Measurements from ENCODE around the gene TAS2R1.

Gene TAS2R1

DNA sequence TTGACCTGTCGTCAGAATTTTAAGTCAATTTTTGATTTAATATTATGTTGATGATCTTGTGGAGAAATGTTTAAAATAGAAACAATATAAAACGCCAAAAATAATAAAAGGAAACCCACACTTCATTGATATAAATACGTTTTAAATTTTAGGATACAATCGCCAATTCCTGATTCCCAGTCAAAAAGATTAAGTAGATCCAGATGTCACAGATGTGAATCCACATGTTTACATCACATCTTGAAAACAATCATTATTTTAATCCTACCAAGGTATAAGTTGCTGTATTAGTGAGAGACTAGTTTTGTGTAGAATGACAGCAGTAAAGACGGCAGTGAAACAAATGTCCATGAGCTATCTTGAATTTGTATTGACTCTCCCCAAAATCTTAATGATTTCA, 4.9 kb downstream of the TAS2R1 start:
- no peak overlapping the region for H3K4me3 ChIP-seq (ENCODE audit: control insufficient read depth, low read depth, low read length)
- no peak for DNase-seq (ENCODE audit: low read depth)

DNA sequence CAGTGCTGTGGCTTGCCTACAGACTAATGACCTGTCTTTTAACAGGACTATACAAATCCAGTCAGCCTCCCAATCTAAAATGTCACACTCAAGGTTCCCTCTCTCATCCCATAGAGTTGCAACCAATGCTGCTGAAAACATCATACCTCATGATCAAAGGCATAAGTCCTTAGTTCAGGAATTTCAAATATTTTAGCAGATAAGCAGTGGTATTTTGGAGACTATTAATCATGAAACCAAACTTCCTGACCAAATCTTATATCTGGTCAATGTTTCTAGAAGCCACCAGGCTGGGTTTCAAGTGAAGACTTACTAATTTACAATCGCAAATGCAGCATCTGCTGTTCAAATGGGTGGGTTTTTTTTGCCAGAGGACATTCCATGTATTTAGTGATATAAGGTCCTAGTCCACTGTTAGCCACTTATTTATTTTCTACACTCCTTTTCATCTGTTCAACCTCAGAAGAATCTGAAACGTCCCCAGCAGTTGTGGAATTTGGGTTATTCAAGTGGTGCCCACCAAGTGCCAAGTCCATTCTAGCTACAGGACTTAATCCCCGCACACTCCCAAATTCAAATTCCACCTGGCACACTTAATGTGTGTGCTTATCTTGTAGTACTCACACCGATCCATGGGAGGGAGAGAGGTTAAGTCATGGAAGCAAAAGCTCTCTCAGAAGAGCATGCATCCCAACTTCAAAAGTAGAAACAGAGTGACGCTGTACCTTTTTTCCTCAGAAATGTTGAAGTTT, 5.8 kb downstream of the TAS2R1 start:
- no peak overlapping the region for H3K4me3 ChIP-seq (ENCODE audit: control insufficient read depth, low read depth, low read length)
- TF ChIP-seq, protein P1, sequence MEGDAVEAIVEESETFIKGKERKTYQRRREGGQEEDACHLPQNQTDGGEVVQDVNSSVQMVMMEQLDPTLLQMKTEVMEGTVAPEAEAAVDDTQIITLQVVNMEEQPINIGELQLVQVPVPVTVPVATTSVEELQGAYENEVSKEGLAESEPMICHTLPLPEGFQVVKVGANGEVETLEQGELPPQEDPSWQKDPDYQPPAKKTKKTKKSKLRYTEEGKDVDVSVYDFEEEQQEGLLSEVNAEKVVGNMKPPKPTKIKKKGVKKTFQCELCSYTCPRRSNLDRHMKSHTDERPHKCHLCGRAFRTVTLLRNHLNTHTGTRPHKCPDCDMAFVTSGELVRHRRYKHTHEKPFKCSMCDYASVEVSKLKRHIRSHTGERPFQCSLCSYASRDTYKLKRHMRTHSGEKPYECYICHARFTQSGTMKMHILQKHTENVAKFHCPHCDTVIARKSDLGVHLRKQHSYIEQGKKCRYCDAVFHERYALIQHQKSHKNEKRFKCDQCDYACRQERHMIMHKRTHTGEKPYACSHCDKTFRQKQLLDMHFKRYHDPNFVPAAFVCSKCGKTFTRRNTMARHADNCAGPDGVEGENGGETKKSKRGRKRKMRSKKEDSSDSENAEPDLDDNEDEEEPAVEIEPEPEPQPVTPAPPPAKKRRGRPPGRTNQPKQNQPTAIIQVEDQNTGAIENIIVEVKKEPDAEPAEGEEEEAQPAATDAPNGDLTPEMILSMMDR (conservative IDR thresholded peaks at IDR 0.05; ENCODE audit: control insufficient read depth, insufficient read depth, low read depth, low read length) = no peak
- no peak for DNase-seq (ENCODE audit: low read depth)

More for the DNA sequence above, 4.9 kb downstream of the TAS2R1 start:
- TF ChIP-seq, protein P1 (conservative IDR thresholded peaks at IDR 0.05; ENCODE audit: control insufficient read depth, insufficient read depth, low read depth, low read length) = no peak

DNA sequence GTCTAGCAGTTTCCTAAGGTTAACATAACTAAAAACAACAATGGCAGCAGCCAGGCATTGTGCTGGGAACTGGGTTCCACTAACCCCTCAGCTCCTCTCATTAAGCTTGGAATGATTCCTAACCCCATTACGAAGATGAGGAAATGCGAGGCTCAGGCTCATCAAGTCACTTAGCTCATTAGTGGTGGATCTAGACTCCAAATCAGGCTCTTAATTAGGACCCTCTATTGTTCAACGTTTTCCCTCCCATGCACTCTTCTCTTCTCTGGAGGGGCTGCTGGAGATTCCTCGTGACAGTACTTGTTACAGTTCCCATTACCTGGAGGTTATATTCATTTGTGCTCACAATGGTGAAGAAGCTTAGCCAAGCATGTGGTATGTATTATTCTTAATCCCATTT, 6.5 kb downstream of the TAS2R1 start:
- TF ChIP-seq, protein P1 (conservative IDR thresholded peaks at IDR 0.05; ENCODE audit: control insufficient read depth, insufficient read depth, low read depth, low read length) = no peak
- DNase-seq (ENCODE audit: low read depth) = no peak
- H3K4me3 ChIP-seq (ENCODE audit: control insufficient read depth, low read depth, low read length) = no peak overlapping the region

DNA sequence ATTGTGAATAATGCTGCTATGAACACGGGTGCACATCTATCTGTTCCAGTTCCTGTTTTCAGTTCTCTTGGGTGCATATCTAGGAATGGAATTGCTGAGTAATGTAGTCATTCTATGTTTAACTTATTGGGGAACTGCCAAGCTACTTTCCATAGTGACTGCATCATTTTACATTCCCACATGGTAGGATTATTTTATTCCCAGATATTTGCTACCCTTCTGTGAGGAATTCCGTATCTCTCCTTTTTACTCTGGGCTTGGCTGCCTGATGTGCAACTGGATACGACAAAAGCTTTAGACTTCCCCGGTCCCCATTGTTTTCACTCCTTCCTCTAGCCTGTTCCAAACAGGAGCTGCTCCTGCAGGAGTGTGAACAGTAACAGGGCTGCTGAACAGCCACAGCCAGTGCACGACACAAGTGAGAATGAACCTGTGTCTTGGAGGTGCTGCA, 7.2 kb downstream of the TAS2R1 start:
- TF ChIP-seq, protein P1 (conservative IDR thresholded peaks at IDR 0.05; ENCODE audit: control insufficient read depth, insufficient read depth, low read depth, low read length) = no peak
- peak; percentile 38 for DNase-seq (ENCODE audit: low read depth)
- H3K4me3 ChIP-seq (ENCODE audit: control insufficient read depth, low read depth, low read length) = no peak overlapping the region

DNA sequence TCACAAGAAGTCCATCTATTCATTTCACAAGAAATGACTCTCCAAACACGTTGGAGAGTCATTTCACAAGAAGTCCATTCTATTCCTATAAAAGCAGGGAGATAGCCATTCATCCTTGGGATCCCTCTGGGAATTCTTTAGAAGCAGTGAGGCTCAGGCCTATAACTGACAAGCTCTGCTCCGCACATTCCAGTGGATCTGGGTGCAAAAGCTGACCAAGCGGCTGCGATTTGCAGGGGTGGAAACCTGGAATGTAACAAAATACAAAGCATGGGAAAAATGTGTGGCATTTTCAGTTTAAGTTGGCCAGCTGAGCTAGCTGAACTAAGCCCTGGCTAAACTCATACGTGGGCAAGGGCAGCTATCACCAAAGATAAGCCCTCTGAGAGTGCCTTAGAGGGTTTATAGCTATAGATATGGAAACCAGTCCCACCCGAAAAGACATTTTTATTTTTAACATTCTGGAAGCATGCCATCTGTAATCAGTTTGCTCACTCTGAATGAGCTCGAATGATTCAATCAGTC, 8.7 kb downstream of the TAS2R1 start:
- TF ChIP-seq, protein P1 (conservative IDR thresholded peaks at IDR 0.05; ENCODE audit: control insufficient read depth, insufficient read depth, low read depth, low read length) = no peak
- no peak overlapping the region for H3K4me3 ChIP-seq (ENCODE audit: control insufficient read depth, low read depth, low read length)
- DNase-seq (ENCODE audit: low read depth) = peak; percentile 22

DNA sequence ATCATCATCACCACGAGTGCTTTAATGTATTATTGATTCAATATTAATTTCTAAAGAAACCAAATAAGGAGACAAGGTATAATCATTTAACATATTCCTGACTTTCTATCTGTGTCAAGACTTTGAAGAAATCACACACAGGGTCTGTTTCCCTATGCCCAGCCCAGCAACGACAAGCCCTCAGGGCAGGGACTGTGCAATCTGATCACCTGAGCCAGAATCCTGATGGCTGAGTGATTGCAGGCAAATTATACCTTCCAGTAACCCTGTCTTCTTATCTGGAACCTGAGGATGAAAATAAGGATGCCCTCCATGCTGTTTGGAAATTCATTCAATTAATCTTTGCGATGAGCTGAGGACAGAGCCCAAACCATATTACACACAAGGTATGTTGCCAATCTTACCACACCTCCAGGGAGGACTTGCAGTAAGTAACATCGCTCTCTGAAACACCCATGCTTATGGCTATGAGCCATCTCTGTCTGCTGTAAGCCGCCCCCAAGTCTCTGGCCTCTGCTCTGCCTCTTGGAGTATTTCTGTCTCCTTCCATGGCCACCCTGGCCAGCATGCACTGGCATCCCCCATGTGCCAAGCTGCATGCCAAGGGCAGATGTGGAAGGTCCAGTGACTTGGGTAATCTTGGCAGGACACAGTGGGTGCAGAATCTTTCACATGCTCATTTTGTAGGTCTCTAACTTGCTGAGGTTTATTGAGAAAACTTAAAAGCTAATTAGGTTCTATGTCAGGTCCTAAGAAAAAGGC, 10.6 kb downstream of the TAS2R1 start:
- TF ChIP-seq, protein P1 (conservative IDR thresholded peaks at IDR 0.05; ENCODE audit: control insufficient read depth, insufficient read depth, low read depth, low read length) = no peak
- DNase-seq (ENCODE audit: low read depth) = no peak
- no peak overlapping the region for H3K4me3 ChIP-seq (ENCODE audit: control insufficient read depth, low read depth, low read length)

Data from fibroblast of mammary gland (primary cell).